Kidney (tissue), 14 donors: Measurements from ENCODE around the gene ARPC2. TPM values are rescaled to one million over a fixed set of nuclear protein-coding genes. Genes with fewer than 3 reads are reported as not detected.
A peak's percentile ranks its signal among the peaks of the same experiment; 100 is the strongest.

Source experiments
- DNase-seq, 5 donors: peaks; one replicate each; pipeline ENCODE4 v3.0.0-alpha.2; 2013 to 2020
- FAIRE-seq: peaks from 2 replicates; lab custom pipeline; 2012; peaks lifted over from hg19 to GRCh38; lab: Jason Lieb, UNC
- H3K27ac ChIP-seq, 2 donors: one replicate each; pipeline ENCODE4 v1.7.0; 2013; ENCODE audit warnings: low read depth in 2 of 2, low read length in 2 of 2, inconsistent platforms in 1 of 2
- H3K27me3 ChIP-seq: one replicate; pipeline ENCODE4 v1.7.1; 2013; ENCODE audit warnings: low read length, inconsistent platforms; ENCODE audit not compliant: control insufficient read depth, insufficient read depth
- H3K36me3 ChIP-seq, 3 donors: one replicate each; pipeline versions ENCODE4 v1.7.0 to v1.7.1; 2013; ENCODE audit warnings: low read length in 3 of 3, control low read depth in 1 of 3, inconsistent platforms in 1 of 3; ENCODE audit not compliant: insufficient read depth in 3 of 3, control insufficient read depth in 2 of 3
- H3K4me1 ChIP-seq, 3 donors: one replicate each; pipeline versions ENCODE4 v1.7.0 to v1.7.1; 2013; ENCODE audit warnings: low read length in 3 of 3, inconsistent platforms in 1 of 3, low read depth in 1 of 3; ENCODE audit not compliant: control insufficient read depth in 2 of 3, insufficient read depth in 2 of 3
- H3K4me3 ChIP-seq, 3 donors: one replicate each; pipeline versions ENCODE4 v1.7.0 to v1.8.1; 2013; ENCODE audit warnings: low read length in 3 of 3, control low read depth in 1 of 3, inconsistent platforms in 1 of 3
- H3K9ac ChIP-seq, 3 donors: one replicate each; pipeline versions ENCODE4 v1.7.0 to v1.7.1; 2013; ENCODE audit warnings: low read length in 3 of 3, control low read depth in 1 of 3, inconsistent platforms in 1 of 3
- H3K9me3 ChIP-seq, 3 donors: one replicate each; pipeline versions ENCODE4 v1.7.0 to v1.7.1; 2013; ENCODE audit warnings: low read length in 3 of 3, control low read depth in 1 of 3, inconsistent platforms in 1 of 3; ENCODE audit not compliant: control insufficient read depth in 2 of 3, insufficient read depth in 1 of 3
- intact Hi-C: fragments of 100-400 bp; cut with DNase I; formaldehyde crosslinking; loops from one replicate; pipeline ENCODE4 v1.11.1; 2022
- polyA plus RNA-seq: library from polyadenylated mRNA; stranded (reverse); fragments of 350-450 nt; fragmentation: Illumina TruSeq; extraction: RNeasy Lipid Tissue Mini Kit (QIAGEN cat#74804); gene quantifications from one replicate; pipeline ENCODE4 v1.2.3, GENCODE V29; 2014; ENCODE audit warnings: low read depth, low replicate concordance; ENCODE audit not compliant: insufficient read depth
- total RNA-seq: library from RNA; stranded (reverse); fragmentation: NEBNext Ultra II Directional; extraction: Animal tissue kit (Norgen Biotek cat#: 25700); gene quantifications from one replicate; pipeline ENCODE4 v1.2.1, GENCODE V29; 2021
- TF ChIP-seq, protein P1 (sequence below): IDR thresholded peaks from 3 replicates; pipeline ENCODE4 v1.5.1; 2012; ENCODE audit warnings: mild to moderate bottlenecking, moderate library complexity, borderline replicate concordance; ENCODE audit not compliant: insufficient read depth; ENCODE audit errors: extremely low read depth
- donor health status: control.
- donor health status: control.
- donor health status: control.
- donor health status: control.
- donor health status: control.
- donor health status: DM: yes; HTN: yes; CAD: no.
- donor health status: Normal renal cell carcinoma (clear cell type).

The ARPC2 gene
- total and polyA plus RNA-seq, 2 donors from 2014 or later, result 195 to 252 TPM

DNA sequence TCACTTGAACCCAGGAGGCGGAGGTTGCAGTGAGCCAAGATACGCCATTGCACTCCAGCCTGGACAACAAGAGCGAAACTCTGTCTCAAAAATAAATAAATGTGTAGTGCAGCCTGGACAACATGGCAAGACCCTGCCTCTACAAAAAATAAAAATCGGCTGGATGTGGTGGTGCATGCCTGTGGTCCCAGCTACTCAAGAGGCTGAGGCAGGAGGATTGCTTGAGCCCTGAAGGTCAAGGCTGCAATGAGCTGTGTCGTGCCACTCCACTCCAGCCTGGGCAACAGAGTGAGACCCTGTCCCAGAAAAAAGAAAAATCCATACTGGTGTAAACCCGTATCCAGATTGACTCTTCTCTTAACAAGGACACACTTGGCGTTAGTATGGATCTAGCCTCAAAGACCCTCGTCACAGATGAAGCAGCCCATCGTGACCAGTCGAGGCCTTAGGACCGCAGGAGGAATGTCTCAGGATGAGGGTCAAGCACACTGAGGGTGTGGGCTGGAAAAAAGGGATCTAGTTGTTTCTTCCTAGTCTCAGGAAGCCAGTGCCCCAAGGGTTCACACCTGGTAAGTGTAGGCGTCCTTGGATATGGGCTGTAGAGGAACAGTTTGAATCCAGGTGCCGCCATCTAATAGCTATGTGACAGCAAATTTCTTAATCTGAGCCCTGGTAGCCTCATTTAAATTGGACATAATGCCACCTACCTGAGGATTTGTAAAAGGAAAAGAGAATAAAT, 39.8 kb downstream of the ARPC2 start:
- FAIRE-seq, result no peak
- Histone ChIP-seq H3K9ac (no peak overlapping the region), H3K4me3 (no peak overlapping the region), H3K27ac (no peak overlapping the region), H3K9me3 (no peaks in the 10 kb centered on the region), H3K36me3 (peaks cover 9 to 30% (median 22%) of the 10 kb centered on the region in 3 donors), H3K27me3 (no peaks in the 10 kb centered on the region), H3K4me1 (peaks cover 0 to 23% (median 14%) of the 10 kb centered on the region in 3 donors)
- intact Hi-C loops, result no loop called here
- peak in 1 of 5 donors; percentile 37 for DNase-seq
- TF ChIP-seq, protein P1, sequence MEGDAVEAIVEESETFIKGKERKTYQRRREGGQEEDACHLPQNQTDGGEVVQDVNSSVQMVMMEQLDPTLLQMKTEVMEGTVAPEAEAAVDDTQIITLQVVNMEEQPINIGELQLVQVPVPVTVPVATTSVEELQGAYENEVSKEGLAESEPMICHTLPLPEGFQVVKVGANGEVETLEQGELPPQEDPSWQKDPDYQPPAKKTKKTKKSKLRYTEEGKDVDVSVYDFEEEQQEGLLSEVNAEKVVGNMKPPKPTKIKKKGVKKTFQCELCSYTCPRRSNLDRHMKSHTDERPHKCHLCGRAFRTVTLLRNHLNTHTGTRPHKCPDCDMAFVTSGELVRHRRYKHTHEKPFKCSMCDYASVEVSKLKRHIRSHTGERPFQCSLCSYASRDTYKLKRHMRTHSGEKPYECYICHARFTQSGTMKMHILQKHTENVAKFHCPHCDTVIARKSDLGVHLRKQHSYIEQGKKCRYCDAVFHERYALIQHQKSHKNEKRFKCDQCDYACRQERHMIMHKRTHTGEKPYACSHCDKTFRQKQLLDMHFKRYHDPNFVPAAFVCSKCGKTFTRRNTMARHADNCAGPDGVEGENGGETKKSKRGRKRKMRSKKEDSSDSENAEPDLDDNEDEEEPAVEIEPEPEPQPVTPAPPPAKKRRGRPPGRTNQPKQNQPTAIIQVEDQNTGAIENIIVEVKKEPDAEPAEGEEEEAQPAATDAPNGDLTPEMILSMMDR, result no peak

DNA sequence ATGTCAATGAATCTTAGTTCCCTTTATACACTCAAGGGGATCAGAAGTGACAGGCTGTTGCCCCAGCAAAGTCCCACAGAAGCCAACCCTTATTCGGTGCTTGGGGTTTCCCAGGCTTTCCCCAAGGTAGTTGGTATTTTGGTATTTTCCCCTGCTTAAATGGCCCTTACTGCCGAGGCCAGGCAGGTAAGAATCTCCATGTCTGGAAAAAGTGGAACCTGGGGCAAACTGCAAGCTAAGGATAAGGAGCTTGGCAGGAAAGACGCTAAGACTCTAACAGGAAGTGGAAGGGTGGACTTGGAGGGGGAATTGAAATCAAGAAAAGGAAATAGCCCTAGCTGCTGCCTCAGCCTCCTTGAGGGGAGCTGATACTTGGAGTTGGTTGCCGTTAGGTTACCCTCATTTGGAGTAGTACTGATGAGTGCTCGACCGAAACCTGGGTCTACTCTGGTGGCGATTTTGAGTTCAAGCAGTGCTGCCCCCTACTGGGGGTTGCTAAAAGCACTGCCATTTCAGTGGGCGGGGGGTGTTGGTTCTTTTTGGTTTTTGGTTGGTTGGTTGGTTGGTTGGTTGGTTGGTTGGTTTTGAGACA, 40.5 kb downstream of the ARPC2 start:
- peaks cover 0 to 28% (median 15%) of the 10 kb centered on the region in 3 donors for H3K4me1 ChIP-seq
- no peak overlapping the region for H3K9ac ChIP-seq
- peaks cover 5 to 23% (median 18%) of the 10 kb centered on the region in 3 donors for H3K36me3 ChIP-seq
- DNase-seq, result peak in 1 of 5 donors; percentile 61
- H3K9me3 ChIP-seq, result no peaks in the 10 kb centered on the region
- H3K4me3 ChIP-seq, result peak overlapping the region in 1 of 3 donors; percentile 60
- no peak overlapping the region for H3K27ac ChIP-seq
- TF ChIP-seq, protein P1, result peak; percentile 50
- H3K27me3 ChIP-seq, result no peaks in the 10 kb centered on the region
- intact Hi-C loops, result no loop called here
- FAIRE-seq, result no peak

DNA sequence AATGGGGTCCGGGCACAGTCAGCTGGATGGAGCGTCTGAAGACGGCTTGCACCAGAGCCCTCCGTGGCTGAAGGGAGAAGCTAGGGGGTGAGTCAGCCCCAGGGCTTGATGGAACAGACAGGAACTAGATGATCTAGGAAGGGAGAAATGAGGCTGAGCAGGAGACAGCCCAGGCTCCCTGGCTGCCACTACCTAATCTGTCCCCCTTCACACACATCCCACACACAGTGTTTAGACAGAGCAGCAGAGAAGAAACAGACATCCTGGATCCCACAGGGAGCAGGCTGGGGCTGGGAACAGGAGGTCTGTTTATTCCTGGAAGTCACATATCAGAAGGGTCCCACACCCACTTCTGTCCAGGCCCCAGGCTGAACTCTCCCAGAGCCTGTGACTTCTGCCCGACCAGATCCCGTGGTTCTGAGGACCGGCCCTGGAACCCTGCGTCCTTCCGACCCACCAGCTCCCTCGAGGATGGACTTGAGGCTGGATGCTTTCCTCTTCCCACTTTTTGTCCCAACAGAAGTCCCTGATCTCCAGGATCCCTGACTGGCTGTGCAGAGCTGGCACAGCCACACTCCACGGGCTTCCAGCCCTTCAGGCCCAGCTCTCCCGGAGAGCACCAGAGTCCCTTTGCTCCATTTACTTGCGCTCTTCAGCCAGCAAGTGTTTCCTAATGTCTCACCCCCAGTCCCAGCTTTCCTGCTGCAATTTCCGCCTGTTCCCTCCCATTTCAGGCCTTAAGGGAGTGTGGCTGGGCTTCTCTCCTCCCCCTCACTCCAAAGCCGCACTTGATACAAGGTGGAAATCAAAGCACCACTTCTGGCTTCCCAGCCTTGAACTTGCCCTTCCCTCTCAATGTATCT, 42.3 kb downstream of the ARPC2 start:
- Histone ChIP-seq H3K4me3 (no peak overlapping the region), H3K27ac (peak overlapping the region; percentile 25 to 84), H3K4me1 (peaks cover 0 to 28% (median 15%) of the 10 kb centered on the region in 3 donors), H3K9me3 (no peaks in the 10 kb centered on the region), H3K36me3 (peaks cover 0 to 18% (median 5%) of the 10 kb centered on the region in 3 donors), H3K9ac (peak overlapping the region in 1 of 3 donors; percentile 34), H3K27me3 (no peaks in the 10 kb centered on the region)
- intact Hi-C loops, result no loop called here
- FAIRE-seq (no peak), DNase-seq (peak; percentile 60 to 79 (median 75))
- TF ChIP-seq, protein P1, result no peak
